Vagina (tissue), 2 donors: Measurements from ENCODE around the gene COQ2.

Experiments used
- CTCF ChIP-seq, 3 experiments: fragments of 450-650 bp in 2 of 3; fragments of 200-600 bp in 1 of 3; sonication (generic) in 1 of 3; IDR thresholded peaks; one replicate each; pipeline ENCODE4 v1.5.1; 2017 to 2019; ENCODE audit warnings: antibody characterized with exemption in 3 of 3, mild to moderate bottlenecking in 2 of 3, moderate library complexity in 2 of 3
- POLR2A ChIP-seq, 2 donors: fragments of 450-650 bp; IDR thresholded peaks; one replicate each; pipeline ENCODE4 v1.6.1; 2017; ENCODE audit warnings: antibody characterized with exemption in 2 of 2, mild to moderate bottlenecking in 2 of 2, moderate library complexity in 2 of 2

- TF ChIP-seq CTCF (IDR thresholded peaks at IDR 0.05), result no peak
- TF ChIP-seq POLR2A (IDR thresholded peaks at IDR 0.05), result no peak
These were observed 53.0 kb downstream of the COQ2 start for GRCh38 chr4:83231620-83232076.
